ENCODE data around the gene INSC.

GRCh38 chr11:15185021-15185420 lies 70.3 kb downstream of the INSC start:
- TF ChIP-seq CTCF (CRISPR knock-in tag; IDR thresholded peaks at IDR 0.05) (no peak), FOXP4 (CRISPR knock-in tag; IDR thresholded peaks at IDR 0.05) (no peak)

All from HepG2 (cell line).